G401 (cell line): ENCODE data around the gene TOP2A. TPM values are rescaled to one million over a fixed set of nuclear protein-coding genes. Genes with fewer than 3 reads are reported as not detected.

Experiments used
- DNase-seq: peaks from one replicate; pipeline ENCODE4 v3.0.0-alpha.2; 2015; ENCODE audit warnings: low spot score
- in situ Hi-C: cut with HindIII; loops from 2 replicates; pipeline ENCODE4 v1.10.0; 2016; ENCODE audit warnings: low sequenced_read_pairs, mixed read lengths
- total RNA-seq: library from RNA; depleted of rRNA; stranded (reverse); fragments of >200 nt; shearing (Covaris generic); gene quantifications from 2 replicates; pipeline ENCODE4 v1.2.3, GENCODE V29; 2014; rRNA removed

Gene TOP2A
- total RNA-seq, 1 experiment from 2014 or later, result 277 TPM

DNA sequence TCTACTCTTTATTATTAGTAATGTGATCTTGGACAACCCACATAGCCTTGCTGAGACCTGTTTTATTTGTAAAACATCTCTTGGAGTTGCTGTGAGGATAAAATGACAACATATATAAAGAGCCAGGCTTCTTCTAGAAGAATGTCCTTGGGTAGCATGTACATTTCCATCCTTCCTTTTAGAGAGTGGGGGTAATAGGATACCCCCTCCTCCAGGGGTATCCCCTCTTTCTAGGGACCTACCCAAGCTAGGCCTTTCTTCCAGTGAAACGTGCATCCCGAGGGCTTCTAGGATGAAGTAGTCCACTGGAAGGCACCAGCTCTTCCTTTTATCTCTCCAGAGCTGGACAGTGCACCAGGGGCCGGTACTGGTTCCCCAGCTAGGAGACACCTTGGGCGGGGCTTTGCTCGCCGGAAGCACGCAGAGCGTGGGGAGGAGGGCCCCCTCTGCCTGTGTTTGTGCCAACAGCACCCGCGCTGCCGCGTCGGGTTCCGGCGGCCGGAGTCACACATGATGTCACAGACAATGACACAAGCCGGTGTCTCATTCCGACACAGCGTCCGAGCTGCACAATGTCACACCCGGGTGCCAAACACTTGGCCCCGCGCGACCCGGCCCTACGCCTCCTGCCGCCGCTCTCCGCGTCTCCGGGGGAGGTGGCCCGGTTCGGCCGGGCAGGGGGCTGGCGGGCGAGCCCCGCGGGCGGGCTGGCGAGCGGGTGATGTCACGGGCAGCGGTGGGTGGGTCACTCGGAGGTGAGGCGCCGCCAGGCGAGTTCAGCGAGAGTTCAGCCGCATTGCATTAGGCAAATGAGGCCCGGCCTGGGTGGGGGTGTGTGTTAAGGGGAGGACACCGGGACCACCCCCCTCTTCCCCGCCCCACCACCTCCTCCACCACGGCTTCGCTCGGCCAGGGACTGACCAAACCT is 76.6 kb downstream of the TOP2A start:
- DNase-seq, result peak; percentile 69
- in situ Hi-C loops, result no loop called here

- in situ Hi-C loops, result no loop called here
- DNase-seq, result no peak
Measured at GRCh38 chr17:40340327-40340726, 77.4 kb downstream of the TOP2A start.

DNA sequence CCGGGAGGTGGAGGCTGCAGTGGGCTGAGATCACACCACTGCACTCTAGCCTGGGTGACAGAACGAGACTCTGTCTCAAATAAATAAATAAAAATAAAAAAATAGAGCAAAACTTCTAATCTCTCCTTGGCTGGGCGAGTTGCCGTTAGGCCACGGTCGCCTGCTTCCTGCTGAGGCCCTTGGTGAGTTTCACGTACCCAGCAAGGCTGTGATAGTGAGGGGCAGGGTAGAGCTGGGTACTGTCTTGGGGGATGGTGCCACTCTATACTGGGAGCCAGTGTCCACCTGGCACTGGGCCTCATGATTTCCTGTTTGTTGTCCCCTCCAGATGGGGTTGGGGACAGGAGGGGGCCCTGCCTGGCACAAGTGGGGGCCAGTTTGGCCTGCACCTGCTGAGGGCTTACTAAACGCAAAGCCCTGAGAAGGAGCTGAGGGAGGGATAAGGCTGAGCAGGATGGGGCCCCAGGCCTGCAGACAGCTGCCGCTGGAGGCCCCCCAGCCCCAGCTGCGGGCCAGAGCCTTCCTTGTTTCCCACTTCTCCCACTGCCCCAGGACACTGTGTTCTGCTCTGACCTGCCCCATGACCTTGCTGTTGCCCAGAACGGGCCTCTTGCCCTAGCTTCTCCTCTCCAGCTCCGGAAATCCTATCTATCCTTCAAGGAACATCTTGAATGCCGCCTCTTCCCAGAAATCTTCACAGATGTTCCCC is 78.6 kb downstream of the TOP2A start:
- no peak for DNase-seq
- in situ Hi-C loops, result no loop called here

Other genes with a start within 250 kb of the TOP2A start
- gene RAPGEFL1, start 240.4 kb downstream of the TOP2A start, total RNA-seq, result 1.1 and 2.6 TPM in 2 replicates
- gene WIPF2, start 198.6 kb downstream of the TOP2A start, total RNA-seq, result 4.6 and 9.7 TPM in 2 replicates
- 34.1 and 53.5 TPM in 2 replicates for gene CDC6, start 130.0 kb downstream of the TOP2A start, total RNA-seq
- 9.5 and 11.8 TPM in 2 replicates for gene RARA, start 108.7 kb downstream of the TOP2A start, total RNA-seq
- not detected in 2 replicates for gene GJD3, start 53.2 kb downstream of the TOP2A start, total RNA-seq
- gene IGFBP4, start 25.6 kb upstream of the TOP2A start, total RNA-seq, result 44.6 and 46.2 TPM in 2 replicates
- not detected in 2 replicates for gene TNS4, start 83.7 kb upstream of the TOP2A start, total RNA-seq
- not detected in 2 replicates for gene CCR7, start 147.6 kb upstream of the TOP2A start, total RNA-seq
- 39.0 and 48.6 TPM in 2 replicates for gene SMARCE1, start 229.9 kb upstream of the TOP2A start, total RNA-seq
- not detected in 2 replicates for gene KRT222, start 247.3 kb upstream of the TOP2A start, total RNA-seq